Measurements from ENCODE around the gene YTHDF1. TPM values are rescaled to one million over a fixed set of nuclear protein-coding genes. Genes with fewer than 3 reads are reported as not detected.
"Not testable (repeated sequence)": the region's sequence is repeated elsewhere in the genome, so short reads cannot be mapped to it uniquely, and the experiment has no call there.

The YTHDF1 gene
- 10 to 100 TPM; 41.2 to 44.3 (median 42.2) TPM for polyA plus RNA-seq (ENCODE audit: insufficient read length in 3 of 3)

DNA sequence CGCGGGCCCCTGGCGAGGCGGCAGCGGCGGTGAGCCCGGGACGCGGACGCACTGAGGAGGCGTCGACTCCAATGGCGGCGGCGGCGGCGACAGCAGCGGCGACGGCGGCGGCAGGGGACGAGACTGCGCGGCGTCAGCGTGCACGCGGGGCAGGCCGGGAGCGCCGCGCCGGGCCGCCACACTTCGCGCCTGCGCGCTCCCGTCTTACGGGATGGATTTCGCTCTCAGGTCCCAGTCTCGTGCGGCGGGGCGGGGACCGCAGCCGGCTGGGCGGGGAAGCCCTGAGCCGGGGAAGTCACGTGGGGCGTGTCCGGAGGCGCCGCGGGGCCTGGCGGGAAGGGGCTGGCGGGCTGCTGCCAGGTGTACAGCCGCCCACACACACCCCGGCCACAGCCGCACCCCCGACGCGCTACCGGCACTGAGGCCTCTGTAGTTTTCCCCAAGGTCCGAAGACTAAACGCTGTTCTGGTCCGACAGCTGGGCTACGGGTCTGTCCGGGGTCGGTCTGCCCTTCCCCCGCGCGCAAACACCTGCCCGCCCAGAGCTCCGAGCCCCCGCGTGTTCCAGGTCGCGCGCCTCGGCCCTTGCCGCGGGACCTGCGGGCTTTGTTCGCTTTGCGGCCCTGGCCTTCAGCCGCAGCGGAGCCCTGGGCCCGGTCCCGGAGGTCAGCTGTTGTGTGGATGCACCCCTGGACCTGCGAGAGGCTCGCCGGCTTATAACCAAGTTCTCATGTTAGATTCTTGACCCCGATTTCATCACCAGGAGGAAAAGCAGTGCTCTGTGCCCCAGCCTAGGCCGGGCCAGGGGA lies at the start of gene YTHDF1:
Gene YTHDF1, minus strand, starts transcription at position 91 of the 808 bp plus-strand sequence. CDS start 239 bp downstream, outside the sequence.
- peak; percentile 72 to 92 (median 83) for DNase-seq (ENCODE audit: low read depth in 3 of 3, low spot score in 2 of 3)

DNA sequence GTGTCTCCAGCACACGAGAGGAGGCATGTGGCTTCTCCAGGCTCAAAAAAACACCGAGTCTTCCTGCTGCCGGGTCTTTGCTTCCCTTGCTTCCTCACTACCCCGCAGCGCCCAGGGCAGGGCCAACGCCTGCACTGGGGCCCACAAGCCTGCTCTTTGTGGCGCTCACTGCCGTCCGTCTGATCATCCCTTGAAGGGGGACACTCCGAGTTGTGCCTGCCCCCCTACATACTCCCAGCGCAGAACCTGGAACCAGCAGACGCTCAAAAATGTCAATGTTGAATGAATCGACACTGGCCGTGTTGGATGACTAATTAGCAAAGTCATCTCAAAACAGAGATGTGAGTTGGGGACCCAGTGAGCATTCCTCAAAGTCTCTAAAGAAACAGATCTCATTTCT lies 48.6 kb upstream of the YTHDF1 start:
- DNase-seq (ENCODE audit: low read depth in 3 of 3, low spot score in 2 of 3) = no peak

DNA sequence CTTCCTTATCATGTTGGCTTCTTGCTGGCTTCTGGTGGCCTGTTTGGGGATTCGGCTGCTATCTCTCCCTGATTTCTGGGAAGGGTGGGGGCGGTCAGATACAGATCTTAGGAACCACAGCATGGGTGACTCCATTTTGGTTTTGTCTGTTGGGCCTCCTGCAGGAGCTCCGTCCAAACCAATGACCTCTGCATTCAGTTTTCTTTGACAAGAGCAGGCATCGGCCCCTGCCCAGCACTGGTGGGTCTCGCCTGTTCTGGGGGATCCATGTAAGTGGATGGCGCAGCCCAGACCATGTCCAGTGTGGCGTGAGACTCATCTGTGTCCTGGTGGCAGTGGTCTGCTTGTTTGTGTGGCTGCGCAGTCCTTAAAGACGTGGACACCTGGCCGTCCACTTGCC lies 48.1 kb upstream of the YTHDF1 start:
- no peak for DNase-seq (ENCODE audit: low read depth in 3 of 3, low spot score in 2 of 3)

DNA sequence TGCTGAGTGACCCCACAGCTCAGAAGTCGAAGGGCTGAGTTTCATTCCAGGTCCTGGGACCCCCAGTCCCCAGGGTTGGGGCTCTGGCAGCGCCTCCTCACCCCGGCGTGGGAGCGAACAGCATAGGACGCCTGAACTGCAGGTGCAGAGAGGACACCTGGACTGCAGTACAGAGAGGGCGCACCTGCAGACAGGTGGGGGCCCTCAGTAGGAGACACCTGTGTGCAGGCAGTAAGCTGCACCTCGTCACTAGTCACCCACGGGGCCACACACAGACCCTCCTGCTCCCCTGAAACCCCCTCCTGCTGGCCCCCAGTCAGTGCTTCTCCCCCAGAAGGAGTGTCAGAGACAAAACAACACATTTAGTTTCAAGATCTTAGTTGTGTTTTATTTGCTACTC lies 46.9 kb upstream of the YTHDF1 start:
- DNase-seq (ENCODE audit: low read depth in 3 of 3, low spot score in 2 of 3) = no peak

DNA sequence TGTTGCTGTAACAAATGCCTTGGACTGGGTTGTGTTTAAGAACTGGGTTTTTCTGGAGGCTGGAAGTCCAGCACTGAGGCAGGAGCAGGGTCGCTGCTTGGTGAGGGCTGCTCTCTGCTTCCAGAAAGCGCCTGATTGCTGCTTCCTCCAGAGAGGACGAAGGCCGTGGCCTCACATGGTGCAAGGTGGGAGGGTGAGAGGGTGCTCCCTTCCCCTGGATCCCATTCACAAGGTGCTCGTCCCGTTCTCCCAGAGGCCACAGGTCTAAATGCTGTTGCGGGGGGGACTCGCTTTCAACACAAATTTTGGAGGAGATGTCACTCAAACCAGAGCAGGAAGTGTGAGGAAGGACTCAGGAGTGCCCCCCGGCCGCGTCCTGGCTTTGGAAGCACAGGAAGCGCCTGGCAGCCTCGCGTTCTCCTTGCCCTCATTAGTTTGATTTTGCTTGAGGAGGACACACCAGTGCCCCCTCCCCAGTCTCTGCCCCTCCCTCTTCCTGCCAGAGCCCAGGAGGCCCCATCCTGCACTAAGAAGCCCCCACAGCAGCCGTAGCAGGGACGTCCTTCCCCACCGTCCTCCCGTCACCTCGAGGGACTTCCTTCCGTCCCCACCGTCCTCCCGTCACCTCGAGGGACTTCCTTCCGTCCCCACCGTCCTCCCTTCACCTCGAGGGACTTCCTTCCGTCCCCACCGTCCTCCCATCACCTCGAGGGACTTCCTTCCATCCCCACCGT lies 46.0 kb upstream of the YTHDF1 start:
- no peak for DNase-seq (ENCODE audit: low read depth in 3 of 3, low spot score in 2 of 3)

DNA sequence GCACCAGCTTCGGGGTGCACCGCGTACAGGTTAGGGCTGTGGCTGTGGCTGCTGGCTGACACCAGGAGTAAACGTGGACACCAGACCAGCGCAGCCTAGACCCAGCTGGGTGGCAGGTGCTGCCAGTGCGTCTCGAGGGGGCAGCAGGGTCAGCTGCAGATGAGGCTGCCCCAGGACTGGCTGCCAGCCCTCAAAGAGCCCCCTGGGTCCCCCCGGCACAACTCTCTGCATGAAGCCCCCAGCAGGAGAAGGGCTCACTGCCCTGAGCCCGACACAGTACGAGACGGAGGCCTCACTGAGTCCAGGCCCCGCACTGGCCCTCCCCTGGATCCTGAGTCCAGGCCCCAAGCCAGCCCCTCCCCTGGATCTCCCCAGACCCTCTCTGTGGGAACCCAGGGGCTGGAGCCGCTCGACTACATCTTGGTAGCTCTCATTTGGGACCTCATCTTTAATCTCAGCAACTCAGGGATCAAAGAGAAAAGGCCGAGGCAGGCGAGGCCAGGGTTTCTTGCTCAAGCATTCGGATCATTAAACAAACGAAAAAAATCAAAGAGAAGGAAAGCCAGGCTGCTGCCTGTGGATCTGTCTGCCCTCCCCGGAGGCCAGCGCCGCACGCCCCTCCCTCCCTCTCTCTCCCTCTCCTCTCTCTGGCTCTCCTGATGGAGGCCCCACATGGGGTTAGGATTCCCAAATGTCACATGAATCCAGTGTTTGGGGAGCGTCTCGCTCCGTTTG lies 45.3 kb upstream of the YTHDF1 start:
- DNase-seq (ENCODE audit: low read depth in 3 of 3, low spot score in 2 of 3) = no peak

DNA sequence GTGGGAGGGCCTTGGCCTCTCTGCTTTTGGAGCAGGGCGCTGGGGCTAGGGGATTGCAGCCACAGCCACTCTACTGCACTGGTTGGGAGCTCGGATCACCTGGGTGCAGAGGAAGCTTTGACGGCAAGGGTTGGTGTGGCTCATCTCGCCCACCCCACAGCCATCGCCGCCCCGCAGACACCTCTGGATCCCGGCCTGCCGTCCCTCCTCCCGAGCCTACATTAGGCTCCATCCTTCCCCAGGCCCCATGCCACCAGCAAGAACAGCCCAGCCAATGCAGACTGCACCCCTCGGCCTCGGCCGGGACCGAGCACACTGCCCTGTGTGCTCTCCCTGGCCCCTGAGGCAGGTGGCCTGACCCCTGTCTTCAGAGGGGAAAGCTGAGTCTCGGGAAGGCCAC lies 44.6 kb upstream of the YTHDF1 start:
- DNase-seq (ENCODE audit: low read depth in 3 of 3, low spot score in 2 of 3) = no peak

DNA sequence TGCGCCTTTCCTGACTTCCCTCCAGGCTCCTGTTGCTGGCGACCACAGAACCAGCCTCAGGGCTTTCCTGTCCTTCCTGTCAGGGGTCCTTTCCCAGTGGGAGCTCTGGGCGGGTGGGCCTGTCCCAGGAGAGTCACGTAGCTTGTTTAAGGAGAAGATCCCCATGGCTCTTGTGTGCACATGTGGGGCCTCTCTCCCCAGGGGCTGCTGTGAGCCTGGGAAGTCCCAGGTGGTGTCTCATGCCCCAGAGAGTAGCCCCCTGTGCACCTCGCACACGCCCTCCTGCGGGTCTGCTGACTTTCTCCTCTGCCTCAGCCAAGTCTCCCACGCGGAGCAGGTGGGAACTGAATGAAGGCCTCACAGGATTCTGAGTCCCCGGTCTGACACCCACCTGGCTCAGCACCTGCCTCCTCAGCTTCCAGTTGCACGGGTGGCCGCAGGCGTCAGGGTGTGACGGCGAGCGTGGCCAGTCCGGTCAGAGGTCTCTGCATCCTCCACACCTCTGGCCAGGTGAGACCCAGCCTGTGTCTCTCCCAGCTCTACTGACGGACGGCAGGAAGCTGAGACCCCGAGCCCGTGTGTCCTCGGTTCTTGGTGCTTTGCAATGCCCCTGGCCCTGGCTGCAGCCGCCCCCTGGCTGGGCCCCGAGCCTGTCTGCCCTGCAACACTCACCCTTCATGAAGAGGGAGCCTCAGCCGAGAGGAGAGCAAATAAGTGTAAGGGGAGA lies 44.0 kb upstream of the YTHDF1 start:
- DNase-seq (ENCODE audit: low read depth in 3 of 3, low spot score in 2 of 3) = no peak

DNA sequence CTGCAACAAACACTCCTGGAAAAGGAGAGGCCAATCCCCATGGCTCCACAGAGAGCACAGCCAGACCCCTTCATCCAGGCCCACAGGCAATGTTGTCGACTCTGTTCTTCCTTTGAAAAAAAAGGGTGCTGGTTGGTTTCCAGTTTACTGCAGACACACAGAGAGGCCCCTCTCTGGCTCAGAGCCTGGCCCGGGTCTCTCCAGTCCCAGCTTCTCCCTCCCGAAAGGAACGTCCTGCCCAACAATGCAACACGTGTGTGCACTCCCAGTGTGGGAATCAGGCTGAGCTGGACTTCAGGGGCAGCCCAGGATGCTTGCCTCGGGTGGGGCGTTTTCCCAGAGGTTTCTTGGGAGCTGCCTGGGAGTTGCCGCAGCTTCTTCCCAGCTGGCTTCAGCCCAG lies 42.9 kb upstream of the YTHDF1 start:
- DNase-seq (ENCODE audit: low read depth in 3 of 3, low spot score in 2 of 3) = no peak

DNA sequence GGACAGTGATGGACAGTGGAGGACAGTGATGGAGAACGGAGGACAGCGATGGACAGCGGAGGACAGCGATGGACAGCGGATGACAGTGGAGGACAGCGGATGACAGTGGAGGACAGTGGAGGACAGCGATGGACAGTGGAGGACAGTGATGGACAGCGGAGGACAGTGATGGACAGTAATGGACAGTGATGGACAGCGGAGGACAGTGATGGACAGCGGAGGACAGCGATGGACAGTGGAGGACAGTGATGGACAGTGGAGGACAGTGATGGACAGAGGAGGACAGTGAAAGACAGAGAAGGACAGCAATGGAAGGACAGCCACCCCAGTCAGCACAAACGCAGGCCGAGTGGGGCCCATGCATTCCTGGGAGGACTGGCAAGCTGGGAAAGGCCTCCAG lies 41.7 kb upstream of the YTHDF1 start:
- no peak for DNase-seq (ENCODE audit: low read depth in 3 of 3, low spot score in 2 of 3)

DNA sequence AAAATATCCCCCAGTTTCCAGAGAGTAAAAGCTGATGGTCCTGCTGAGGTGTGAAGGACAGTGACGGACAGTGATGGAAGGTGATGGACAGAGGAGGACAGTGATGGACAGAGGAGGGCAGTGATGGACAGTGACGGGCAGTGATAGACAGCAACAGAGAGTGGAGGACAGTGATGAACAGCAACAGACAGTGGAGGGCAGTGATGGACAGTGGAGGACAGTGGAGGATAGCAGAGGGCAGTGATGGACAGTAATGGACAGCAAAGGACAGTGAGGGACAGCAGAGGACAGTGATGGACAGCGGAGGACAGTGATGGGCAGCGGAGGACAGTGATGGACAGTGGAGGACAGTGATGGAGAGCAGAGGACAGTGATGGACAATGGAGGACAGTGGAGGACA lies 41.0 kb upstream of the YTHDF1 start:
- no peak for DNase-seq (ENCODE audit: low read depth in 3 of 3, low spot score in 2 of 3)

DNA sequence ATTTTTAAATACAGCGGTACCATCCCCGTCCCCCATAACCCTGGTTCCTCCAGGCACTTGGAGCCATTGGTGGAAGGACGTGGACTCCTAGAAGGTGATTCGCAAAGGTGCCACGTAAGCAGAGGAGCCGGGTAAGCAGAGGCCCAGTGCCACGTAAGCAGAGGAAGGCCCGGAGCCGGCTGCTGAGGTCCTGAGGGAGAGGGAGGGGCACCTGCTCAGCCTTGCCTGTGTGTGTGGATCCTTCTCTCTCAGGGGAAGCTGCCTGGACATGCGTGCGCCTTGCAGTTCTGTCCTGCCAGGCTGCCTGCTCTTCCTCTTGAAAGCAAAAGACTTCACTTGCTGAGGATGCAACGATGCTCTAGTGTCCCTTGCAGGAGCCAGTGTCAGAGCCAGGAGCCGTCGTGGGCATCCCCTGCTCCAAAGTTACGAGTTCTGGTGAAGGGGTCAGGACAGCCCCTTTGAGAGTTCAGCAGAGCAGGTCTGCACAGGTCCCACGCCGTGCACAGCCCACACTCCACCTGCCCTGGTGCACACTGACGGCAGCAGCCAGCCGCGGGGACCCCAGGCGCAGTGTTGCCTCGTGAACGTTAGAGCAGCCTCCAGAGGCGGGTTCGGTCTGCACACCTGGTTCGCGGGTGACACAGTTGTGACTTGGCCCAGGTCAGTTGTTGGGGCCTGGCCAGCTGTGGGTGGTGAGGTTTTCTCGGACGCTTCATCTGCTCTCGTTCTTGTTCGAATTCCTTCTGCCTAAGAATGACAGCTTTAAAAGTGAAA lies 40.2 kb upstream of the YTHDF1 start:
- DNase-seq (ENCODE audit: low read depth in 3 of 3, low spot score in 2 of 3) = no peak

DNA sequence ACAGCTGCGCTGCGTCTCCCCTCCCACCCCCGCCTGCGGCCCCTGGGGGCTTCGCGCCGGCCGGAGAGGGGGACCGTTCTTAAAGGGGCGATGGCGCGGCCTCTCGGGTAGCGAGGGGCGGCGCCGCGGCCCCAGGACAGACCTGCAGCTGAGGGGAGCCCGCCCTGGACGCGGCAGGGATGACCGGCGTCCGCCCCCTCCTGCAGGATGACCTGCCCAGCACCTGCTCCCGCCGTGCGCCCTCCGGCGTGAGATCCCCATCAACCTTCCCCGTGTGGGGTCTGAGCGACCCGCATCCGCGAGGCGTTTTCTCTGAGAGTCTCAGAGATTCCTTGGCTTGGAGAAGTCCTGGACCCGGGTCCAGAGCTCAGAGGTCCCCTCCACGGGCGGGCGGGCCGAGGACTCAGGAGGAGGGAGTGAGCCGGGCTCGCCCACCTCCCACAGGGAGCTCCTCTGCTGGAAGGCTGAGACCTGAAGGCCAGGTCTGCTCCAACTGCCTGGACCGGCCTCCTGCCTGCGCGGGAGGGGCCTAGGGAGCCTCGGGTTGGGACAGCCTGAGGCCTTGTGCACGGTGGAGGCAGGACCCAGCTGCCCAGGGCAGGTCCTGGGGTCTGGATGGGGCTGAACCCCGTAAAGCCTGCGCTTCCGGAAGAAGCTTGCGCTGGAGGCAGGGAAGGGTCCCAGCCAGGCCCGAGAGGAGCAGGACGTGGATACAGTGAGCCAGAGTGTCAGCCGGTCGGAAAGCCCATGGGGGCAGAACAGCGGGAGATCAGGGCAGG lies 38.9 kb upstream of the YTHDF1 start:
- DNase-seq (ENCODE audit: low read depth in 3 of 3, low spot score in 2 of 3) = no peak

DNA sequence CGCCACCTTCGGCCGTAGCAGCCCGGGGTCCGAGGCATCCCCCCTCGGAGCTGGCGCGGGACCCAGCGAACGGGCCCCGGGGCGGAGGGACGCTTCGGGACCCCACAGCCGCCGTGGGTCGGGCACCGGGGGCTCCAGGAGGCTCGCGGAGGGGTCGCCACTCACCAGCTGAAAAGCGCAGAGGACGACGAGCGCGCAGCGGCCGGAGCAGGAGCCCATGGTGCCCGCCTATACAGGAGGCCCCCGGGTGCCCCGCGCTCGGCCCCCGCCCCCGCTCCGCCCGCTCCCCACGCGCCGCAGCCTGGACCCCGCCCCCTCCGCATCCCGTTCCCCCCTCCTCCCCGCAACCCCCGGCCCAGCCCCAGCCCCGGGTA lies 38.3 kb upstream of the YTHDF1 start, which contains the start of gene NKAIN4:
Gene NKAIN4, minus strand, starts transcription at position 232 of the 374 bp plus-strand sequence. Its CDS starts 13 bp downstream, at position 219.
- no peak for DNase-seq (ENCODE audit: low read depth in 3 of 3, low spot score in 2 of 3)

DNA sequence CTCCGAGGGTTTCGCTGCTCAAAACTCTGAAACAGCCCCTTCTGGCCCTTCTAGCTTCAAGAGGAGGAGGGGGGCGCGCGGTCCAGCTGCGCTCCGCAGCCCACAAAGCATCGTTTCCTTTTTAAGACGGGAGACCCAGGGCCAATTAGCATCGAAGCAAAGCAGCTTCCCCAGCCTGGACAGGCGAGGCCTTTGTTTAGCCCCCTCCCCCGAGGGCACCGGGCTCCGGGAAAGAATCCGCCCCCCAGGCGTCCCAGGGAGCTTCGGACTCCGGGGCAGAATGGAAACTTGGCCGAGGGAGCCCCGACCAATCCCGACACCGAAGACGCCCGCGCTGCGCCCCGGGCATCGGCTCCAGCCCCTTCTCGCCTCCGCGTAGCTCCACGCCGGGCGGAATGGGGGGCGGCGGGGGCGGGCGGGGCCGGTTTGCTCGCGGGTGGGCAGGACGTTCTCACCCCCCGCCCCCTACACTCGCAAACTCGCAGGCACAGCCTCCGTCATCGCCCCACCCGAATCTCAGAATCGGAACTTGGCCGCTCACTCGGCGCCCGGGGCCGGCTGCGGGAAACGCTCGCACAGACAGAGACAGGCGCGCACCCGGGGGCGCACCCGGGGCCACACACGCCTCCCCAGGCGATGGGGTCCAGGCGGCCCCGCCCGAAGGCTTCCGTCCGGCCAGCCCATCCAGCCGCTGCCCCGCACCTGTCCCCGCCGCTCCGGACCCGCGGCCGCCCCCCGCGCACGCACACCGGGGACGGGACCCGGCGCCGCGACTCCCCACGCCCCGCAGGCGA lies 37.7 kb upstream of the YTHDF1 start:
- DNase-seq (ENCODE audit: low read depth in 3 of 3, low spot score in 2 of 3) = no peak

DNA sequence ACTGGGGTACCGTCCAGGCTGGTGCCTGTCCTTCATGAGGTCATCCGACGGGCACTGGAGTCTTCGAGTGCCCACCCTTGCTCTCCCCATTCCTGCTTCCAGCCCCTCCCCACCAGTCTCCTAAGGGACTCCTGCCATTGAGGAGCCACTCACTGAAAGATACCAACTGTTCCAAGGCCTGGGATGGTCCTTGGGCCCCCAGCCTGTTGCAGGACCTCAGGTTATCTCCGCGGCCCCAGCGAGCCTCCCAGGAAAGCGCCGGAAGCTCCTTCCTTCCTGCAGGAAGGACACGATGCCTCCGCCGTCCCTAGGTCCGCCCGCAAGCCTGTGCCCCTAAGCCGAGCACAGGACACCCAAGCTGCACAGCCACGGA lies 37.1 kb upstream of the YTHDF1 start:
- DNase-seq (ENCODE audit: low read depth in 3 of 3, low spot score in 2 of 3) = no peak

DNA sequence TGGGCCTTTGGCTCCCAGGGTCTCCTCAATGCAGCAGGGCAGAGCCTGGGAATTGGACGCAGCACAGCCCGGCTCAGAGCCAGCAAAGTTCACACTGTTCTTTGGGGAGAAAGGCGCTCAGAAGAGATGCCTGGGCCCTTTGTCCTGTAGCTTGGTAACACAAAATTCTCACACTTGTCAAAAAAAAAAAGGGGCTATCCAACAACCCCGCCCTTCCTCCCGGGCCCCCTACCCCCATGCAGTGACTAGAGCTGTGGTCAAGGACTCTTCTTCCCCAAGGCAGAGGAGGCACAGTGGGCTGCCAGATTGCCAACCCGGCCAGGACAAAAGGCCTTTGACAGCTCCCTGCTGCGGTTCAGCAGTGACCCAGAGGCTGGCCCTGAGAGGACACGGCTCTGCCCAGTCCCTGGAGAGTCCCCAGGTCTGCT lies 36.4 kb upstream of the YTHDF1 start:
- no peak for DNase-seq (ENCODE audit: low read depth in 3 of 3, low spot score in 2 of 3)

DNA sequence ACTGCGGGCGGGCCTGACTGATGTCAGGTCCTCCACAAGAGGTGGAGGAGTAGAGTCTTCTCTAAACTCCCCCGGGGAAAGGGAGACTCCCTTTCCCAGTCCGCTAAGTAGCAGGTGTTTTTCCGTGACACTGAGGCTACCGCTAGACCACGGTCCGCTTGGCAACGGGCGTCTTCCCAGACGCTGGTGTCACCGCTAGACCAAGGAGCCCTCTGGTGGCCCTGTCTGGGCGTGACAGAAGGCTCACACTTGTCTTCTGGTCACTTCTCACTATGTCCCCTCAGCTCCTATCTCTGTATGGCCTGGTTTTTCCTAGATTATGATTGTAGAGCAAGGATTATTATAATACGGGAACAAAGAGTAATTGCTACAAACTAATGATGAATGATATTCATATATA lies 35.4 kb upstream of the YTHDF1 start:
- DNase-seq (ENCODE audit: low read depth in 3 of 3, low spot score in 2 of 3) = not testable (repeated sequence)
